Stimulated activated naive CD8-positive, alpha-beta T cell treated with anti-CD3 and anti-CD28 coated beads, Interleukin-15, Interleukin-2, amounts not matched to agents 100 U/mL and 50 U/mL, for 24 hours (primary cell): ENCODE measurements around the gene RGL4.
"Not testable (repeated sequence)": the region's sequence is repeated elsewhere in the genome, so short reads cannot be mapped to it uniquely, and the experiment has no call there.

Source experiments
- ATAC-seq: fragments of 150-1000 bp; cut with Tn5 transposase; one replicate; pipeline ENCODE4 v1.10.0; 2021
- DNase-seq: peaks from one replicate; pipeline ENCODE4 v3.0.0; 2021

RGL4 gene

GRCh38 chr22:23690713-23691112 is at the start of gene RGL4:
Gene RGL4 (plus strand): TSS chr22:23691013. CDS start chr22:23692031, 1,018 bp downstream.
- no peak for DNase-seq
- no peak for ATAC-seq

- not testable (repeated sequence) for DNase-seq, ATAC-seq
These were observed 44.3 kb upstream of the RGL4 start for GRCh38 chr22:23646526-23646925.

- ATAC-seq: no peak
These were observed 41.7 kb upstream of the RGL4 start for GRCh38 chr22:23649071-23649501.

GRCh38 chr22:23651676-23652075 is 39.1 kb upstream of the RGL4 start:
- DNase-seq (no peak), ATAC-seq (no peak)

More at GRCh38 chr22:23649071-23649501, 41.7 kb upstream of the RGL4 start:
- no peak for DNase-seq

- DNase-seq (no peak), ATAC-seq (no peak)
These were observed 38.5 kb upstream of the RGL4 start for GRCh38 chr22:23652286-23652685.

GRCh38 chr22:23652711-23653110 is 38.1 kb upstream of the RGL4 start:
- no peak for DNase-seq
- no peak for ATAC-seq

GRCh38 chr22:23655891-23656475 is 34.8 kb upstream of the RGL4 start:
- ATAC-seq (no peak), DNase-seq (no peak)

- no peak for DNase-seq
- no peak for ATAC-seq
These were observed 33.1 kb upstream of the RGL4 start for GRCh38 chr22:23657727-23658126.

- not testable (repeated sequence) for DNase-seq
These were observed 30.4 kb upstream of the RGL4 start for GRCh38 chr22:23660381-23660780.

GRCh38 chr22:23670378-23671295 is 20.2 kb upstream of the RGL4 start:
- ATAC-seq: no peak
- DNase-seq: no peak

More at GRCh38 chr22:23660381-23660780, 30.4 kb upstream of the RGL4 start:
- ATAC-seq: not testable (repeated sequence)

- not testable (repeated sequence) for DNase-seq
- ATAC-seq: peak; percentile 23
These were observed 19.4 kb upstream of the RGL4 start for GRCh38 chr22:23671387-23671786.

- not testable (repeated sequence) for ATAC-seq, DNase-seq
These were observed 18.3 kb upstream of the RGL4 start for GRCh38 chr22:23672307-23673049.

- ATAC-seq (no peak), DNase-seq (no peak)
These were observed 17.7 kb upstream of the RGL4 start for GRCh38 chr22:23673050-23673620.

GRCh38 chr22:23673826-23674690 is 16.8 kb upstream of the RGL4 start:
- DNase-seq (no peak), ATAC-seq (no peak)

GRCh38 chr22:23674886-23675501 is 15.8 kb upstream of the RGL4 start:
- ATAC-seq, DNase-seq: not testable (repeated sequence)

- DNase-seq (no peak), ATAC-seq (no peak)
These were observed 15.1 kb upstream of the RGL4 start for GRCh38 chr22:23675502-23676415.

- peak; percentile 10 for ATAC-seq
- not testable (repeated sequence) for DNase-seq
These were observed 13.7 kb upstream of the RGL4 start for GRCh38 chr22:23676841-23677700.

- DNase-seq (no peak), ATAC-seq (no peak)
These were observed 13.2 kb upstream of the RGL4 start for GRCh38 chr22:23677701-23677995.

- ATAC-seq: no peak
These were observed 12.7 kb upstream of the RGL4 start for GRCh38 chr22:23678133-23678532.

More at GRCh38 chr22:23678133-23678532, 12.7 kb upstream of the RGL4 start:
- DNase-seq: no peak
